Mesenchymal stem cell (in vitro differentiated cells and primary cell): ENCODE results near the gene ADAM17.
A peak's percentile ranks its signal among the peaks of the same experiment; 100 is the strongest.

Experiments used
- DNase-seq: peaks from one replicate; pipeline ENCODE4 v3.0.0-alpha.2; 2013
- H2AFZ ChIP-seq: one replicate; pipeline ENCODE4 v1.6.1; 2013; ENCODE audit warnings: low read depth, mild to moderate bottlenecking, control low read depth, inconsistent platforms, low read length, moderate library complexity
- H2AK5ac ChIP-seq: 2 replicates; pipeline ENCODE4 v1.6.1; 2013; ENCODE audit warnings: low read length, moderate library complexity, mild to moderate bottlenecking, inconsistent platforms; ENCODE audit not compliant: severe bottlenecking
- H2BK120ac ChIP-seq: one replicate; pipeline ENCODE4 v1.6.1; 2013; ENCODE audit warnings: low read depth, mild to moderate bottlenecking, inconsistent platforms, low read length, moderate library complexity
- H2BK12ac ChIP-seq, 2 experiments: one replicate each; pipeline ENCODE4 v1.6.1; 2013; ENCODE audit warnings: inconsistent platforms in 2 of 2, low read length in 2 of 2, mild to moderate bottlenecking in 2 of 2, moderate library complexity in 2 of 2, control low read depth in 1 of 2
- H2BK15ac ChIP-seq: one replicate; pipeline ENCODE4 v1.6.1; 2013; ENCODE audit warnings: mild to moderate bottlenecking, low read depth, inconsistent platforms; ENCODE audit not compliant: poor library complexity, severe bottlenecking
- H2BK5ac ChIP-seq: 2 replicates; pipeline ENCODE4 v1.6.1; 2013; ENCODE audit warnings: low read depth, mild to moderate bottlenecking, low read length, control low read depth, inconsistent platforms; ENCODE audit not compliant: poor library complexity, severe bottlenecking
- H3K14ac ChIP-seq, 2 experiments: one replicate each; pipeline ENCODE4 v1.6.1; 2013; ENCODE audit warnings: inconsistent platforms in 2 of 2, low read length in 2 of 2, control low read depth in 1 of 2, mild to moderate bottlenecking in 1 of 2, moderate library complexity in 1 of 2
- H3K18ac ChIP-seq, 2 experiments: one replicate each; pipeline ENCODE4 v1.6.1; 2013; ENCODE audit warnings: inconsistent platforms in 2 of 2, low read length in 2 of 2, control low read depth in 1 of 2, low read depth in 1 of 2, mild to moderate bottlenecking in 1 of 2
- H3K23ac ChIP-seq, 2 experiments: one replicate each; pipeline ENCODE4 v1.6.1; 2013; ENCODE audit warnings: inconsistent platforms in 2 of 2, low read length in 2 of 2, mild to moderate bottlenecking in 2 of 2, moderate library complexity in 2 of 2, control low read depth in 1 of 2
- H3K27ac ChIP-seq: 2 replicates; pipeline ENCODE4 v1.5.1; 2013; ENCODE audit warnings: mild to moderate bottlenecking, moderate library complexity, low read length, control low read depth, inconsistent platforms; ENCODE audit not compliant: poor library complexity, severe bottlenecking
- H3K27me3 ChIP-seq, 2 experiments: 2 replicates each; pipeline versions ENCODE4 v1.6.1 to v1.7.0; 2013; ENCODE audit warnings: low read length in 2 of 2, mild to moderate bottlenecking in 2 of 2, moderate library complexity in 2 of 2, control low read depth in 1 of 2, inconsistent platforms in 1 of 2; ENCODE audit not compliant: control insufficient read depth in 1 of 2, insufficient read depth in 1 of 2
- H3K36me3 ChIP-seq, 2 experiments: 2 replicates each; pipeline versions ENCODE4 v1.6.1 to v1.7.0; 2013; ENCODE audit warnings: low read length in 2 of 2, control low read depth in 1 of 2, inconsistent platforms in 1 of 2, low read depth in 1 of 2, mild to moderate bottlenecking in 1 of 2; ENCODE audit not compliant: insufficient read depth in 2 of 2, control insufficient read depth in 1 of 2
- H3K4ac ChIP-seq, 2 experiments: one replicate each; pipeline ENCODE4 v1.6.1; 2013; ENCODE audit warnings: inconsistent platforms in 2 of 2, low read length in 2 of 2, mild to moderate bottlenecking in 2 of 2, moderate library complexity in 2 of 2, control low read depth in 1 of 2, low read depth in 1 of 2
- H3K4me1 ChIP-seq: 2 replicates; pipeline ENCODE4 v1.6.1; 2013; ENCODE audit warnings: low read depth, low read length, control low read depth; ENCODE audit not compliant: control insufficient read depth, insufficient read depth
- H3K4me2 ChIP-seq: 2 replicates; pipeline ENCODE4 v1.6.1; 2013; ENCODE audit warnings: low read length, mild to moderate bottlenecking, inconsistent platforms; ENCODE audit not compliant: poor library complexity, severe bottlenecking
- H3K4me3 ChIP-seq, 2 experiments: 2 replicates each; pipeline versions ENCODE4 v1.5.1 to v1.7.0; 2013; ENCODE audit warnings: low read length in 2 of 2, mild to moderate bottlenecking in 2 of 2, control low read depth in 1 of 2, low read depth in 1 of 2; ENCODE audit not compliant: insufficient read depth in 1 of 2
- H3K79me1 ChIP-seq: replicated peaks from 2 replicates; pipeline ENCODE4 v1.6.1; 2013; ENCODE audit warnings: mild to moderate bottlenecking, control low read depth, low read length, inconsistent platforms; ENCODE audit not compliant: poor library complexity, severe bottlenecking
- H3K9ac ChIP-seq: 2 replicates; pipeline ENCODE4 v1.7.0; 2013; ENCODE audit warnings: mild to moderate bottlenecking, low read length, moderate library complexity
- H3K9me3 ChIP-seq: 2 replicates; pipeline ENCODE4 v1.7.0; 2013; ENCODE audit warnings: mild to moderate bottlenecking, low read length; ENCODE audit not compliant: control insufficient read depth
- H4K8ac ChIP-seq: one replicate; pipeline ENCODE4 v1.6.1; 2013; ENCODE audit warnings: inconsistent platforms, mild to moderate bottlenecking, low read length, moderate library complexity
- H4K91ac ChIP-seq: one replicate; pipeline ENCODE4 v1.6.1; 2013; ENCODE audit warnings: mild to moderate bottlenecking, low read length, inconsistent platforms
- WGBS: methylation state at CpG from one replicate; pipeline ENCODE4 v1.1.7; 2013; ENCODE audit warnings: mixed read lengths; 5-methylcytosine and 5-hydroxymethylcytosine counted together

Gene ADAM17

GRCh38 chr2:9574331-9574730, 18.7 kb upstream of the ADAM17 start:
- H4K8ac ChIP-seq = no peak overlapping the region
- H2BK5ac ChIP-seq = no peak overlapping the region
- H3K36me3 ChIP-seq = peaks cover 0 to 17% of the 10 kb centered on the region in 2 experiments
- no peak overlapping the region for H2BK120ac ChIP-seq
- H2BK15ac ChIP-seq = no peak overlapping the region
- no peak overlapping the region for H3K18ac ChIP-seq
- no peak overlapping the region for H3K4me3 ChIP-seq
- no peak overlapping the region for H3K9ac ChIP-seq
- DNase-seq = peak; percentile 23
- no peak overlapping the region for H3K4me2 ChIP-seq
- no peak overlapping the region for H3K14ac ChIP-seq
- H2BK12ac ChIP-seq = no peak overlapping the region
- no peak overlapping the region for H3K23ac ChIP-seq
- H4K91ac ChIP-seq = no peak overlapping the region
- H3K79me1 ChIP-seq = no peaks in the 10 kb centered on the region
- 92% methylated on average over 2 of the region's 2 CpGs for WGBS
- no peak overlapping the region for H2AFZ ChIP-seq
- no peaks in the 10 kb centered on the region for H3K4me1 ChIP-seq
- H2AK5ac ChIP-seq = no peak overlapping the region
- H3K9me3 ChIP-seq = no peaks in the 10 kb centered on the region
- no peak overlapping the region for H3K4ac ChIP-seq
- H3K27ac ChIP-seq = no peak overlapping the region
- H3K27me3 ChIP-seq = no peaks in the 10 kb centered on the region

GRCh38 chr2:9573840-9574239, 18.2 kb upstream of the ADAM17 start:
- Histone ChIP-seq H3K9me3 (no peaks in the 10 kb centered on the region), H4K91ac (no peak overlapping the region)

GRCh38 chr2:9573013-9573720, 17.5 kb upstream of the ADAM17 start:
- no peaks in the 10 kb centered on the region for H3K79me1 ChIP-seq
- no peak overlapping the region for H2AK5ac ChIP-seq
- no peak overlapping the region for H4K91ac ChIP-seq
- H3K27ac ChIP-seq = peak overlapping the region; percentile 20
- peak; percentile 53 for DNase-seq
- H3K4ac ChIP-seq = no peak overlapping the region
- no peaks in the 10 kb centered on the region for H3K4me1 ChIP-seq
- no peak overlapping the region for H2BK120ac ChIP-seq
- H3K9me3 ChIP-seq = no peaks in the 10 kb centered on the region
- H3K27me3 ChIP-seq = no peaks in the 10 kb centered on the region
- H3K23ac ChIP-seq = no peak overlapping the region
- H2BK15ac ChIP-seq = no peak overlapping the region
- H2AFZ ChIP-seq = no peak overlapping the region
- no peak overlapping the region for H3K4me3 ChIP-seq
- no peak overlapping the region for H3K4me2 ChIP-seq
- H2BK5ac ChIP-seq = no peak overlapping the region
- no peak overlapping the region for H3K14ac ChIP-seq
- H3K18ac ChIP-seq = no peak overlapping the region
- H4K8ac ChIP-seq = no peak overlapping the region
- H2BK12ac ChIP-seq = no peak overlapping the region
- no CpG with 5 or more reads among the region's 1 CpG for WGBS
- H3K9ac ChIP-seq = no peak overlapping the region
- H3K36me3 ChIP-seq = peaks cover 0 to 13% of the 10 kb centered on the region in 2 experiments

More at GRCh38 chr2:9573840-9574239, 18.2 kb upstream of the ADAM17 start:
- Histone ChIP-seq H2BK12ac (no peak overlapping the region), H3K4ac (no peak overlapping the region), H3K14ac (peak overlapping the region in 1 of 2 experiments; percentile 70), H2BK15ac (no peak overlapping the region), H3K18ac (peak overlapping the region in 1 of 2 experiments; percentile 30), H2AK5ac (no peak overlapping the region), H3K9ac (no peak overlapping the region), H3K4me1 (no peaks in the 10 kb centered on the region), H3K79me1 (no peaks in the 10 kb centered on the region), H2AFZ (no peak overlapping the region), H3K27ac (no peak overlapping the region), H2BK5ac (no peak overlapping the region), H3K4me2 (no peak overlapping the region), H4K8ac (no peak overlapping the region), H3K23ac (no peak overlapping the region), H3K27me3 (no peaks in the 10 kb centered on the region), H3K36me3 (peaks cover 0 to 14% of the 10 kb centered on the region in 2 experiments), H2BK120ac (no peak overlapping the region), H3K4me3 (no peak overlapping the region)
- WGBS = 94% methylated on average over 4 of the region's 4 CpGs
- no peak for DNase-seq

GRCh38 chr2:9570182-9571060, 14.8 kb upstream of the ADAM17 start:
- Histone ChIP-seq H2BK5ac (no peak overlapping the region), H3K79me1 (no peaks in the 10 kb centered on the region), H3K14ac (no peak overlapping the region), H3K4me1 (peaks cover 3% of the 10 kb centered on the region), H3K4me3 (no peak overlapping the region), H2BK15ac (no peak overlapping the region), H3K36me3 (peaks cover 0 to 13% of the 10 kb centered on the region in 2 experiments), H4K8ac (no peak overlapping the region), H3K9ac (peak overlapping the region; percentile 1), H2AK5ac (no peak overlapping the region), H2BK120ac (no peak overlapping the region), H2BK12ac (no peak overlapping the region), H3K4me2 (no peak overlapping the region), H3K23ac (no peak overlapping the region), H3K27me3 (no peaks in the 10 kb centered on the region), H3K18ac (no peak overlapping the region), H3K4ac (no peak overlapping the region), H3K9me3 (no peaks in the 10 kb centered on the region), H4K91ac (peak overlapping the region; percentile 62), H3K27ac (no peak overlapping the region), H2AFZ (no peak overlapping the region)
- WGBS = 98% methylated on average over 3 of the region's 4 CpGs
- DNase-seq = no peak
